Stimulated activated effector memory CD8-positive, alpha-beta T cell treated with anti-CD3 and anti-CD28 coated beads, Interleukin-12 subunit alpha, Interleukin-12 subunit beta, amount 100 ng/mL, for 72 hours (primary cell): ENCODE measurements around the gene NHSL2.

Experiments used
- ATAC-seq: fragments of 150-1000 bp; cut with Tn5 transposase; 2 replicates; pipeline ENCODE4 v1.10.0; 2021
- DNase-seq, 2 donors: peaks; one replicate each; pipeline ENCODE4 v3.0.0; 2021 to 2022; ENCODE audit warnings: low spot score in 2 of 2
- H3K27ac Mint-ChIP-seq: one replicate; pipeline ENCODE4 v1.8.0; 2022; ENCODE audit warnings: mild to moderate bottlenecking, mixed read lengths
- H3K36me3 Mint-ChIP-seq: one replicate; pipeline ENCODE4 v1.8.0; 2022; ENCODE audit warnings: mild to moderate bottlenecking, mixed read lengths
- H3K4me1 Mint-ChIP-seq: one replicate; pipeline ENCODE4 v1.8.0; 2022; ENCODE audit warnings: mixed read lengths
- H3K4me3 Mint-ChIP-seq: one replicate; pipeline ENCODE4 v1.8.0; 2022; ENCODE audit warnings: mild to moderate bottlenecking, mixed read lengths
- H3K9me3 Mint-ChIP-seq: one replicate; pipeline ENCODE4 v1.8.0; 2022; ENCODE audit warnings: mixed read lengths

The NHSL2 gene

DNA sequence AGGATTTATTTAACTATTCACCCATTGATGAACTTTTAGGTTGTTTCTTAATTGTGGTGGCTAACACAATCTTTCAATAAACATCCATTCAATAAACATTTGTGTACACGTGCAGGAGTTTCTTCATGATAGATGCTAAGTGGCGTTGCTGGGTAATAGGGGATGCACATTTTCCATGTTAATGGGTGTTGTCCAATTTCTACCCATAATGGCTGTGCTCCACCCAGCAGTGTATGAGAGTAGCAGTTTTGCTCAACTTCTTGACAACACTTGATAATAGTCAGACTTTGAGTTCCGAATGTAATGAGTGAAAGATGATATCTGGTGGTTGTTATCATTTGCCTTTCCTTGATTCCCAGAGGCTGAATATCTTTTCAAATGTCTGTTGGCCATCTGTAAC is 104.7 kb downstream of the NHSL2 start:
- DNase-seq (no peak), ATAC-seq (no peak)
- H3K4me3 Mint-ChIP-seq, result no peak overlapping the region
- peaks cover 7% of the 10 kb centered on the region for H3K4me1 Mint-ChIP-seq
- H3K9me3 Mint-ChIP-seq, result no peaks in the 10 kb centered on the region
- no peaks in the 10 kb centered on the region for H3K36me3 Mint-ChIP-seq
- no peak overlapping the region for H3K27ac Mint-ChIP-seq

DNA sequence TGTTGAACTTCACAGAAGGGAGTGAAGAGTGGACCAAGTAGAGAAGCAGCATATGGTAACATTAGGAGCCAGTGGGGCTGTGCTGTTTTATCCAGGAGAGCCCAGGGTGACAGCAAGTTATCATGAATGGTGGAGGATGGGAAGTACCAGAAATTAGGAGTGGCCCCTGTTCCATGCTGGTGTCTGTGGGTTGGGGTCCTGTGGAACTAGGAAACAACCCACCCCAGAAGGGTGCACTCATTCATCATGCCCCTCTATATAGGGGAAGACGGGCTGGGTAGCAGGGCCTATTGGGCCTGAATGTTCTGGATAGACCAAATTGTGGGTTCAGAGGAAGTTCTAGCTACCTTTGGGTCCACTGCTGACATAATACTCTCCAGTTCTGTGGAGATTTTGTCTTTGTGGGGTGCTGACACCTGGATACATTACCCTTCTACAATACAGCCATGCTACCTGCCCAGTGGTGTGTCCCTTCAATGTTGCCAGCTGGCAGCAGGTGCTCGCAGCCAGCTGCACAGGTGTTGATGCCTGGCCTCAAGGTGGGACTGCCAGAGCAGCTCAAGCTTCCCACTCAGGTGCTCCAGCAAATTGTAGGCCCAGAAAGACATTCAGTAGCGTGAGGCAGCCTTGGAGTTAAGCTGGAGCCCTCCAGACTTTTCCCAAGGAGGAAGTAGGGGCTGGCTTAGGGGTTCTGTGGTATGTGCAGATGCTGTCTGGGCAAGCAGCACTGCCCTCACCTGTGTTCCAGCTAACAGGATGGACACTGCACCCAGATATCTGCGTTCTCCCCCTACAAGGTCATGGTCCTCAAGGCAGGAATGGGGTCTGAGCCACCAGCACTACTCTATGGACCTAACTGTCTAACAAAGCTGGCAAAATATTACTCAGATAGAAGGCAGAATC is 106.5 kb downstream of the NHSL2 start:
- Mint-ChIP-seq H3K9me3 (no peaks in the 10 kb centered on the region), H3K36me3 (no peaks in the 10 kb centered on the region), H3K27ac (no peak overlapping the region), H3K4me1 (peaks cover 24% of the 10 kb centered on the region), H3K4me3 (no peak overlapping the region)
- DNase-seq (no peak), ATAC-seq (no peak)

DNA sequence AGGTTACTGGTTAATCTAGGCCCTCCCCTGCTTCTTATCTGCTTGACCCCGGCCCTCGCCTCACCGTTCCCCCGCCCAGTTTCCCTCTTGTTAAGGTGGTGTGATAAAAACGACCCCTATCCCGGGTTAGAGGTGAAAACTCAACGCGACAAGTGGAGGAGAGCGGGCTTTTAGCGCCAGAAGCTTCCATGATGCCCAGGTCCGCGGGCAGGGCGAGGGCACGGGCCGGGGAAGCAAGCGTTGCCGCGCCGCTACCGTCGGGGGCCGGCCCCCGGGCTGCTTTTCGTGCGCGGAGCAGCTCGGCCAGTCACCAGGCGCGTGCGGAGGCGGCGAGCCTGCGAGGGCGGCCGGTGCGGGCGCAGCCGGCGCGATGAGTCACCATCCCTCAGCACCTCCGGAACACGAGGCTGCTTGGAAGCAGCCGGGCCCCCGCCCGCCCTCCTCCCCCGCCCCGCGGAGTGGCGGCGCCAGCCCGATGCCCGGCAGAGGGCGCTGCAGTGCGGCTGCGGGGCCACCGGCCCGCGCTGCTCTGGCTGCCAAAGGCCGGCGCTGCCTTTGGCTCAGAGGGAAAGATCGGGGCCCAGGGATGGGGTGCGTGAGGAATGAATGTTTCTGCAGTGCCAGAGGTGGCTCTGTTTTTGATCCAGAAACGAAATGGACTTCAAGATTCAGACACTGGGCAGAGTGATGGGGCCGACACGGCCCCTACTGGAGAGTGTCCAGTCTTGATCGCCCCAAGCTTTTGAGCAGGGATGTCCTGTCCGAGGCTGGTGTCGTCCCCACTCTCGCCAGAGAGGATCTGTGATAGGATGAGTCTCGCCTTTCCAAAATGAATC is 107.8 kb downstream of the NHSL2 start:
- no peak overlapping the region for H3K27ac Mint-ChIP-seq
- no peaks in the 10 kb centered on the region for H3K9me3 Mint-ChIP-seq
- H3K36me3 Mint-ChIP-seq, result no peaks in the 10 kb centered on the region
- H3K4me3 Mint-ChIP-seq, result peak overlapping the region; percentile 14
- ATAC-seq, result peak; percentile 95
- peak; percentile 77 to 81 for DNase-seq
- H3K4me1 Mint-ChIP-seq, result peaks cover 24% of the 10 kb centered on the region

DNA sequence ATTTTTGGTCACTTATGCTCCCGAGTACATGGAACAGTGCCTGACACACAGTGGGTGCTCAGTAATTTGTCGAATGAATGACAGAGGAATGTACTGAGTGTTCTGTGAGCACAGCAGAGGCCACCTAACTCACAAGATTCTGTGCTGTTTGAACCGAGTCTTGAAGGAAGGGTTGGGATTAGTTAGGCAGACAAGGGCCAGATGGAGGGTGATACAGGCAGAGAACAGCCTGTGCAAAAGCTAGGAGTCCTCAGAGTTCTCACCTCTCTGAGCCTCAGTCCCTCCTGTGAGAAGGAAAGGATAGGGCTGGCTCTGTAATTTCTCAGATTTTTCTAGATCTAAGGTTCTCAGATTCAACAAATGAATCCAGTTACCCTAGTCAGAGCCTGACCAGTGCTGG is 108.8 kb downstream of the NHSL2 start:
- Mint-ChIP-seq H3K4me3 (no peak overlapping the region), H3K9me3 (no peaks in the 10 kb centered on the region), H3K36me3 (no peaks in the 10 kb centered on the region), H3K4me1 (peaks cover 24% of the 10 kb centered on the region), H3K27ac (no peak overlapping the region)
- ATAC-seq, result no peak
- no peak for DNase-seq

DNA sequence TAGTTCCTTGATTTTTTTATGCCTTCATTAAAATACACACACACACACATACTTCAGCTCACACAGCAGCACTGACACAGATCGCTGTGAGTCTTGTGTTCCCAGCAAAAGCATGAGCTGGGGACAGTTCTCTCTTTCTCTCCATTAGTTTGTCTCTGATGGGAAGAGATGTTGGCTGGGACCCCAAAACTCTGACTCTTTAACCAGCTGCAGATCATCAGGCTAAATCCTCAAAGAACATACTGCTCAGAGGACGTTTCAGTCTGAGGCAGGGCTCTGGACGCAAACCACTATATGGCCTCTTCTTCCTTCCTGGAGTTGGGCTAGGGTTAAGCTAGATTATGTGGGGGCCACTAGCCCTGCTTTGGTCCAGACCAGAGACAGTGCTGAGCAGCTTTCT is 109.6 kb downstream of the NHSL2 start:
- no peak overlapping the region for H3K27ac Mint-ChIP-seq
- no peaks in the 10 kb centered on the region for H3K9me3 Mint-ChIP-seq
- ATAC-seq, result no peak

DNA sequence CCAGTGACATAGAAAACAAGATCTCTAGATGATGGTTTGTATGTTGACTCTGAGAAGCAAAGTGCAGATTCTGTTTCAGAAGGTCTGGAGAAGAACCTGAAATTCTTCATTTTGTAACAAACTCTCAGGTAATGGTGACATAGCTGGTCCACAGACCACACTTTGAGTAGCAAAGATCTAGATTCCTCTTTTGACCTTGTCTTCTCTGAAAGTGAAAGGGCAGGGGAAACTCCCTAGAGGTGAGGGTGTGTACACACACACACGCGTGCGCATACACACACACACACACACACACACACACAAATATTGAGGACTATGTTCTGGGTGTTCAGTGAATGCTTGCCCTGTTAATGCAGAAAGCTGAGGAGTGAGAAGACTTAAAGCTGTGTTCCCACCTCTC is 110.1 kb downstream of the NHSL2 start:
- no peak overlapping the region for H3K27ac Mint-ChIP-seq
- no peak for DNase-seq
- ATAC-seq, result peak; percentile 27
- H3K4me3 Mint-ChIP-seq, result no peak overlapping the region
- H3K4me1 Mint-ChIP-seq, result peaks cover 24% of the 10 kb centered on the region
- no peaks in the 10 kb centered on the region for H3K9me3 Mint-ChIP-seq
- no peaks in the 10 kb centered on the region for H3K36me3 Mint-ChIP-seq

More for the DNA sequence above, 109.6 kb downstream of the NHSL2 start:
- no peaks in the 10 kb centered on the region for H3K36me3 Mint-ChIP-seq
- no peak overlapping the region for H3K4me3 Mint-ChIP-seq
- peaks cover 24% of the 10 kb centered on the region for H3K4me1 Mint-ChIP-seq
- no peak for DNase-seq

DNA sequence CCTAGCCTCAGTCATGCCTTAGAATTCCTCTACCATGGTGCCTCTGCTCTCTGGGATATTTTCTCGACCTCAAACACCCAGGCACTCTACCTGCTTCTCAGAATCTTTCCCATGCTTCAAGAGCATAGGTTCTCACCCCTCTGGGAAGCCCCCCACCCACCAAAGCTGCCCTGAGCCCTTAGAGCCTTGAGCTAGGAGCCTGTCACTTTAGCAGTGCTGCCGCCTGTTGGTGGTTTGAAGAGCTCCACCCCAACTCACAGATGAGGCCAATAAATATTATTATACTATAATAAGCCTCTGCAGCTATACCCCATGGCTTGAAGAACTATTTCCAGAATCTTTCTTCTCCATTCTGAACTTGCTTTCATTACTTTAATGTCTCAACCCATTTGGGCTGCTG is 111.3 kb downstream of the NHSL2 start:
- Mint-ChIP-seq H3K4me3 (no peak overlapping the region), H3K9me3 (no peaks in the 10 kb centered on the region), H3K36me3 (no peaks in the 10 kb centered on the region), H3K4me1 (peaks cover 35% of the 10 kb centered on the region), H3K27ac (no peak overlapping the region)
- no peak for ATAC-seq
- no peak for DNase-seq

DNA sequence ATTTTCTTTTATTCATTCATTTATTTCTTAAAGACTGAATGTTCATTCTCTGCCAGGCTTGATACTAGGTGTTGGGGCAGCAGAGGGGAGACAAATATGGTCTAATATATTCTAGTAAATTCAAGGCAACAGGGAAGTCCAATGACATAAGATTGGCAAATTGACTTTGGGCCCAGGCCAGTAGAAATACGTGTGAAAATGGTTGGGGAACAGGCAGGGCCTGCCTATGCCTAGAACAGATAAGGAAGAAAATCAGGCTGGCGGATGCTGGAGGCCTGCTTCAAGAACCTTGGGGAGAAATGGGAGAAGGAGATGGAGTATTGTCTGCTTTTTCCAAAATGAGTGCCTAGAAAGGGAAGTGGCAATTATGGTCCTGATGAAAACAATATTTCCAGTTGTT is 112.4 kb downstream of the NHSL2 start:
- H3K4me1 Mint-ChIP-seq, result peaks cover 29% of the 10 kb centered on the region
- H3K36me3 Mint-ChIP-seq, result no peaks in the 10 kb centered on the region
- no peak overlapping the region for H3K4me3 Mint-ChIP-seq
- no peak for ATAC-seq
- no peaks in the 10 kb centered on the region for H3K9me3 Mint-ChIP-seq
- peak overlapping the region; percentile 59 for H3K27ac Mint-ChIP-seq
- DNase-seq, result no peak

DNA sequence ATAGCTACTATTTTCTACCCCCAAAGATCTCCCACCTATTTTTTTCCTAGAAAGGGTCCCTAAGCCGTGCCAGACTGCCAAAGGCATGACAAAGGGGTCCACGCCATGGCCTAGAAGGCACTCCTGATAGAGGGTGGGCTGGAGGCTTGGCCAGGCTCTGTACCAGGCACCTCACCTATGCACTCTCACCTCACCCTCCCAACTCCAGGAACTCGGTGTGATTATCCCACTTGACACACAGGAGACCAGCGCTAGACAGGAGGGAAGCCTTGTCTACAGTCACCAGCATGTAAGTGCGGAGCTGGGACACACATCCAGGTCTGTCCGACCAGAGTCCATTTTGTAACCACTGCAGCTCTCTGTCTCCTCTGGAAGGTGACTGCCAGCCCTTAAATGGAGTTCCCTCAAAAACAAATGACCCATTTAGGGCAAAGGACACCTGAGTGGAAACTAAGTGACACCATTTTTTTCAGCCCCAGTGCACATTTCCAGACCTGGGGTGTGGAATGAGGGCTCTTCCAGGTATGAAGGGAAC is 114.7 kb downstream of the NHSL2 start:
- Mint-ChIP-seq H3K36me3 (no peaks in the 10 kb centered on the region), H3K4me1 (peaks cover 28% of the 10 kb centered on the region), H3K27ac (no peak overlapping the region), H3K9me3 (no peaks in the 10 kb centered on the region), H3K4me3 (no peak overlapping the region)
- ATAC-seq (no peak), DNase-seq (no peak)

DNA sequence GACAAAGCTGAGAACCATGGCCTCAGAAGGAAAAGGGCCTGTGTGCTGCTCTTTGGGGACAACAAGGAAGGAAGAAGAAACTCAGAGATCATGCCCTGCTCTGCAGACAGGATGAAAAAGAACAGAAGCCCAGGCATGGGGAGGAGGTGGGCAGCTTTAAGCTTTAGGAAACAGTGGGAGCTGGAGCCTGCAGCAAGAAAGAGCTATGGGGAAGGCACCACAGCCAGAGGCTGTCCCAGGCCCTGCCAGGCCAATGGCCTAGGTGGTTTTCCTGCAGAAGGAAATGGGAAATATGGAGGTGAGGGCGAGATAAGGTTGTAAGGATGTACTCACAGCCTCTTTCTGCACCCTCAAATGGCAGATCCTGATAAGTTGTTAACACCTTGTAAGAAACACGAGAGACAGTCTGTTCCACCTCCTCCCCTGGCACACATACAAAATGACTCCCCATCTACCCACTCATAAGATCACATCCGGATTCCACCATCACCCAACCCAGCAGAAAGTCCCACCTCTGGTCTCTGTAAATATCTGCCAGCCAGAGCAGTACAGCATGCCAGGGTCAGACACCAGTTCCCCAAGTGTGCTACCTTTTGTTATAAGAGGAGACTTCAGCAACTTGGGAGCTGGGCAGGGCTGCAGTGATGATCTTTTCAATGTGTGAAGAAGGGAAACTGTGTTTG is 115.8 kb downstream of the NHSL2 start:
- Mint-ChIP-seq H3K9me3 (no peaks in the 10 kb centered on the region), H3K4me3 (no peak overlapping the region), H3K36me3 (no peaks in the 10 kb centered on the region), H3K27ac (no peak overlapping the region), H3K4me1 (peaks cover 17% of the 10 kb centered on the region)
- no peak for DNase-seq
- ATAC-seq, result peak; percentile 97

DNA sequence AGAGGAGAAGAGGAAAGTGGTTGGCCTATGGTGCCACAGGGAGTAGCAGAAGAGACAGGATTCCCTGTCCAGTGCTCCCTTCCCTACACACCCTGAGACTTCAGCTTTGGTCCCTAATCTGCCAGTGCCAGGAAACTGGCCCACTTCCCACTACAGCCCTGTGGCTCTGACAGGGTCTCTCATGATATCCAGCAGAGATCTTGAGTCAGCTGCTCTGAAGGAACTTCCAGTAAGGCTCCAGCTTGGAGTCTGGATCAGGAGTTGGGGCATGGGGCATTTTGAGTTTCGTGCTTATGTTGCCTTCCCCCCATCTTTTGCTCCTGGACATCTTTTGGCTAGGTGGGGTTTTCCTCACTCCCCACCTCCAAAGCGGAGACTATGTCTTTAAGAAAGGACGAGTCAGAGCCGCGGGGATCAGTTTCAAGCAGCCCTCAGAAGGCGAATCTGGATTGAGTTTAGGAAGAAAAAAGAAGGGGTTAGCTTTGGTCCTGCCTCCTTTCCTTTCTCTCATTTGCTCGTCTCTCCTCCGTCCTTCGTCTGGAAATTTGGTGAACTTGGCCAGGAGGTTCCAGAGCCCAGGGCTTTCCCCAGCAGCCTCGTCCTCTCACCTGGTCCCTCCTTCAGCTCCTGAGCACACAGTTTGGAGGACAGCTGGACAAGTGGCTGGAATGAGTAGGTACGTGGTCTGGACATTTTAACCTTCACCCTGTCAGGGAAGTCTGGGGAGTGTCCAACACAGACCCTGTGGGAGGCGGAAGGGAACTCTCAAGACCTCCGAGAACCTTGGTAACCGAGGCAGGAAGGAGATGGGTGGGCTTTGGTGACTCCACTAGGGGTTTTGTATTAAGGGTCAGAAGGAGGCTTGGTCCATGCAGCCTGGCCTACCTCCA is 116.6 kb downstream of the NHSL2 start:
- ATAC-seq, result no peak
- Mint-ChIP-seq H3K27ac (no peak overlapping the region), H3K4me3 (no peak overlapping the region), H3K4me1 (peaks cover 11% of the 10 kb centered on the region), H3K36me3 (no peaks in the 10 kb centered on the region), H3K9me3 (no peaks in the 10 kb centered on the region)
- DNase-seq, result no peak

DNA sequence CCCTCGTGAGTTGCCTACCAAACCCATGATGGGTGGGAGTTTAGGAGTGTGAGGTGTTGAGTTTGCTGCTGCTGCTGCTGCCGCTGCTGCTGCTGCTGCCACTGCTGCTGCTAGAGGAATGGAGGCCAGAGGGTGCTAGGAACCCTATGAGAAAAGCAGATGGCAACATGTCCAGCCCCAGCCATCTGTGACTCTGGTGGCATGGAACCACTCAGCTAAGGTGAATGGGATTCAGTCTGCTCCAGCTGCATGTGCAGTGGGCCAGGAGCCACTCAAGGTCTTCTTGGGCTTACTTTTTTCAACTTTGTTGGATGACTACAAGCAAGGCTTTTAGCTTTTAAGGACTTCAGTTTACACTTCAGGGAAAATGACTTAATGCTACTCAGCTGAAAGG is 117.3 kb downstream of the NHSL2 start:
- Mint-ChIP-seq H3K27ac (no peak overlapping the region), H3K4me3 (no peak overlapping the region), H3K36me3 (no peaks in the 10 kb centered on the region), H3K4me1 (peaks cover 11% of the 10 kb centered on the region), H3K9me3 (no peaks in the 10 kb centered on the region)
- ATAC-seq (no peak), DNase-seq (no peak)

DNA sequence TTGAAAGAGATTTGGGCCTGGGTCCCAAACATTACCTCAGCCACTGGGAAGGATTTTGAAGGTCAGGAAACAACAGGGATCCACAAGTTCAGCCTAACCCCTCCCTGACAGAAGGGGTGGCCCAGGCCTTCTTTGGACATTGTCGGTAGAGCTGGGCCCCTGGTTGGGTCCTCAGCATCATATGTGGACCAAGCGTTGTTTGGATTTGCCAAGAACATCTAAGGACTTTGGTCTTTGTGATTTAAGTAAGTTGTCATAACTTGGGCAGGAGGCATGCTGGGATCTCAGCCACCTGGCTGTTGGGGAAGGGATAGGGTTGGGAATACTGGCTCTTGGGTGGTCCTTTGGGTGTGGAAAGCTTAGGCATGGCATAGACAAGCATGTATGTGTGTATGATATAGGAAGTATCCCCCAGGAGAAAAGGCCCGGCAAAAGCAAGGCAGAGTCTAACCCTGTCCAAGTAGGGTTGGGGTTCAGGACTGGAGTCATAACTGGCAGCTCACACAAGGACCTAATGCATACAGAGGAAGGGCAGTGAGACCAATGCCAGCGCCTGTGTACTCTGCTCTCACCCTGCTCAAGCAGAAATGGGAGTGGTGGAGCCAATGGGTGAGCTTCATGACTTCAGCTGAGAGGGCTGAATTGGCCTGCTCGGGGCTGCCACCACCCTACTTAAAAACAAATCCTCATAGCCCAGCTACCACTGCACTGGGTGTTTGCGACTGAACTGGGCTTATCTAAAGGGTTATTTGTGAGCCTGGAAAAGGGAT is 118.2 kb downstream of the NHSL2 start:
- Mint-ChIP-seq H3K27ac (no peak overlapping the region), H3K4me3 (no peak overlapping the region), H3K4me1 (peaks cover 11% of the 10 kb centered on the region), H3K36me3 (no peaks in the 10 kb centered on the region), H3K9me3 (no peaks in the 10 kb centered on the region)
- DNase-seq (no peak), ATAC-seq (no peak)
